ENCODE data around the gene DNAJB13.

GRCh38 chr11:74014880-74015279 is 64.1 kb downstream of the DNAJB13 start:
- TF ChIP-seq, protein P1, sequence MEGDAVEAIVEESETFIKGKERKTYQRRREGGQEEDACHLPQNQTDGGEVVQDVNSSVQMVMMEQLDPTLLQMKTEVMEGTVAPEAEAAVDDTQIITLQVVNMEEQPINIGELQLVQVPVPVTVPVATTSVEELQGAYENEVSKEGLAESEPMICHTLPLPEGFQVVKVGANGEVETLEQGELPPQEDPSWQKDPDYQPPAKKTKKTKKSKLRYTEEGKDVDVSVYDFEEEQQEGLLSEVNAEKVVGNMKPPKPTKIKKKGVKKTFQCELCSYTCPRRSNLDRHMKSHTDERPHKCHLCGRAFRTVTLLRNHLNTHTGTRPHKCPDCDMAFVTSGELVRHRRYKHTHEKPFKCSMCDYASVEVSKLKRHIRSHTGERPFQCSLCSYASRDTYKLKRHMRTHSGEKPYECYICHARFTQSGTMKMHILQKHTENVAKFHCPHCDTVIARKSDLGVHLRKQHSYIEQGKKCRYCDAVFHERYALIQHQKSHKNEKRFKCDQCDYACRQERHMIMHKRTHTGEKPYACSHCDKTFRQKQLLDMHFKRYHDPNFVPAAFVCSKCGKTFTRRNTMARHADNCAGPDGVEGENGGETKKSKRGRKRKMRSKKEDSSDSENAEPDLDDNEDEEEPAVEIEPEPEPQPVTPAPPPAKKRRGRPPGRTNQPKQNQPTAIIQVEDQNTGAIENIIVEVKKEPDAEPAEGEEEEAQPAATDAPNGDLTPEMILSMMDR (IDR thresholded peaks at IDR 0.05; ENCODE audit: poor library complexity, severe bottlenecking) = no peak
- TF ChIP-seq SMC3 (conservative IDR thresholded peaks at IDR 0.05; ENCODE audit: poor library complexity) (no peak), REST (IDR thresholded peaks at IDR 0.05; ENCODE audit: borderline replicate concordance) (no peak), POLR2AphosphoS5 (IDR thresholded peaks at IDR 0.05) (no peak), EP300 (conservative IDR thresholded peaks at IDR 0.05; ENCODE audit: poor library complexity, severe bottlenecking) (no peak), EZH2 (IDR thresholded peaks at IDR 0.05; ENCODE audit: borderline replicate concordance, insufficient read depth, low read length, poor library complexity, severe bottlenecking) (no peak), RAD21 (conservative IDR thresholded peaks at IDR 0.05) (no peak), TAF1 (IDR thresholded peaks at IDR 0.05; ENCODE audit: low read depth) (no peak)
